HCT116 (cell line): Measurements from ENCODE around the gene MTIF3. TPM values are rescaled to one million over a fixed set of nuclear protein-coding genes. Genes with fewer than 3 reads are reported as not detected.

Experiments
- ATAC-seq: fragments of 200-7000 bp; cut with Tn5 transposase; 2 replicates; pipeline ENCODE4 v1.9.1; 2020; ENCODE audit warnings: mild to moderate bottlenecking, moderate library complexity
- BruUV-seq: library from RNA; stranded (reverse); fragments of 400-500 nt; replicated peaks from 2 replicates; lab custom pipeline; 2021; lab: Mats Ljungman, UMichigan
- CTCF ChIA-PET: fragments of 300-600 bp; sonication (Branson Sonifier 250); formaldehyde crosslinking; loops from one replicate; lab custom pipeline; 2021; ENCODE audit warnings: antibody characterized with exemption; lab: Charles Lee
- POLR2A ChIA-PET: fragments of 300-600, 350-600 bp; sonication (Branson Sonifier 250); formaldehyde crosslinking; loops from one replicate; lab custom pipeline; 2021; ENCODE audit warnings: antibody characterized with exemption; lab: Charles Lee
- RAD21 ChIA-PET, 2 experiments: fragments of 300-600 bp; sonication (Branson Sonifier 250); formaldehyde crosslinking; loops; one replicate each; lab custom pipeline; 2023; ENCODE audit warnings: low total read pairs in 2 of 2; ENCODE audit not compliant: uncharacterized antibody in 2 of 2, unreplicated experiment in 2 of 2, low non-redundant PET in 1 of 2; lab: Charles Lee
- DNase-seq: peaks from one replicate; pipeline ENCODE4 v3.0.0-alpha.2; 2010; ENCODE audit warnings: low read depth, low spot score
- H2AFZ ChIP-seq: fragments of 200-600 bp; shearing (Covaris generic), sonication (generic); 2 replicates; pipeline ENCODE4 v1.6.1; 2017; ENCODE audit warnings: low read depth, mixed run types, mixed read lengths, antibody characterized with exemption, low read length; ENCODE audit not compliant: poor library complexity, severe bottlenecking
- H3K27ac ChIP-seq: 2 replicates; pipeline ENCODE4 v1.5.1; 2012; ENCODE audit warnings: low read depth, low read length
- H3K27me3 ChIP-seq: fragments of 200-600 bp; sonication (generic); 2 replicates; pipeline ENCODE4 v1.6.1; 2016; ENCODE audit warnings: mixed run types, low read length, mixed read lengths; ENCODE audit not compliant: insufficient read depth
- H3K36me3 ChIP-seq, 2 experiments: fragments of 200-500 bp in 1 of 2; fragments of 200-600 bp in 1 of 2; sonication (Bioruptor generic) in 1 of 2; sonication (generic) in 1 of 2; 2 replicates each; pipeline versions ENCODE4 v1.5.1 to v1.6.1; 2014 to 2016; ENCODE audit warnings: low read length in 2 of 2, inconsistent platforms in 1 of 2, mixed read lengths in 1 of 2, mixed run types in 1 of 2; ENCODE audit not compliant: insufficient read depth in 2 of 2, control insufficient read depth in 1 of 2
- H3K4me1 ChIP-seq, 2 experiments: fragments of 200-600 bp in 1 of 2; sonication (generic) in 1 of 2; 2 replicates each; pipeline versions ENCODE4 v1.5.1 to v1.6.1; 2012 to 2017; ENCODE audit warnings: low read length in 2 of 2, inconsistent platforms in 1 of 2, mild to moderate bottlenecking in 1 of 2, mixed read lengths in 1 of 2, mixed run types in 1 of 2, moderate library complexity in 1 of 2; ENCODE audit not compliant: insufficient read depth in 2 of 2, control insufficient read depth in 1 of 2
- H3K4me2 ChIP-seq: fragments of 200-600 bp; sonication (generic); 2 replicates; pipeline ENCODE4 v1.6.1; 2017; ENCODE audit warnings: mixed run types, low read length, mixed read lengths
- H3K4me3 ChIP-seq, 2 experiments: fragments of 200-600 bp in 1 of 2; sonication (generic) in 1 of 2; replicated peaks in 1 of 2; 2 replicates each; pipeline ENCODE4 v1.5.1; 2011 to 2016; ENCODE audit warnings: low read length in 2 of 2, control low read depth in 1 of 2, low read depth in 1 of 2, mild to moderate bottlenecking in 1 of 2, mixed read lengths in 1 of 2, mixed run types in 1 of 2
- H3K79me2 ChIP-seq: fragments of 200-600 bp; sonication (generic); 2 replicates; pipeline ENCODE4 v1.6.1; 2017; ENCODE audit warnings: mild to moderate bottlenecking, mixed run types, low read length, moderate library complexity, mixed read lengths; ENCODE audit not compliant: insufficient read depth
- H3K9ac ChIP-seq: fragments of 200-600 bp; sonication (generic); 2 replicates; pipeline ENCODE4 v1.6.1; 2016; ENCODE audit warnings: low read length, mixed read lengths
- H3K9me2 ChIP-seq: fragments of 200-600 bp; sonication (generic), shearing (Covaris generic); 2 replicates; pipeline ENCODE4 v1.6.1; 2017; ENCODE audit warnings: mixed run types, mild to moderate bottlenecking, moderate library complexity; ENCODE audit not compliant: insufficient read depth
- H3K9me3 ChIP-seq, 2 experiments: fragments of 200-500 bp in 1 of 2; fragments of 200-600 bp in 1 of 2; sonication (Bioruptor generic) in 1 of 2; sonication (generic) in 1 of 2; 2 replicates each; pipeline ENCODE4 v1.6.1; 2014 to 2017; ENCODE audit warnings: low read length in 2 of 2, mixed read lengths in 2 of 2, inconsistent platforms in 1 of 2, low read depth in 1 of 2, mild to moderate bottlenecking in 1 of 2, mixed run types in 1 of 2, moderate library complexity in 1 of 2; ENCODE audit not compliant: control insufficient read depth in 1 of 2, insufficient read depth in 1 of 2
- H4K20me1 ChIP-seq: fragments of 200-600 bp; sonication (generic), shearing (Covaris generic); 2 replicates; pipeline ENCODE4 v1.6.1; 2017; ENCODE audit warnings: mixed run types, mild to moderate bottlenecking, moderate library complexity; ENCODE audit not compliant: insufficient read depth
- ATF3 ChIP-seq: IDR thresholded peaks from 2 replicates; pipeline ENCODE4 v1.6.1; 2012
- CBX3 ChIP-seq: IDR thresholded peaks from 2 replicates; pipeline ENCODE4 v1.6.1; 2012; ENCODE audit warnings: low read depth
- EGR1 ChIP-seq: IDR thresholded peaks from 2 replicates; pipeline ENCODE4 v1.6.1; 2012; ENCODE audit warnings: low read depth
- EZH2phosphoT487 ChIP-seq: fragments of 200-600 bp; IDR thresholded peaks from 2 replicates; pipeline ENCODE4 v1.6.1; 2018; ENCODE audit warnings: antibody characterized with exemption, borderline replicate concordance
- FOSL1 ChIP-seq: IDR thresholded peaks from 2 replicates; pipeline ENCODE4 v1.6.1; 2012; ENCODE audit warnings: low read depth
- JUND ChIP-seq: IDR thresholded peaks from 2 replicates; pipeline ENCODE4 v1.6.1; 2012
- POLR2A ChIP-seq: IDR thresholded peaks from 2 replicates; pipeline ENCODE4 v1.7.0; 2011; ENCODE audit warnings: borderline replicate concordance; ENCODE audit not compliant: insufficient read depth, insufficient read length; ENCODE audit errors: extremely low read depth
- SRF ChIP-seq: IDR thresholded peaks from 2 replicates; pipeline ENCODE4 v1.6.1; 2012; ENCODE audit warnings: low read depth
- YY1 ChIP-seq: IDR thresholded peaks from 2 replicates; pipeline ENCODE4 v1.6.1; 2011; ENCODE audit warnings: low read length, low read depth, moderate library complexity, mild to moderate bottlenecking; ENCODE audit not compliant: insufficient replicate concordance; ENCODE audit errors: extremely low read depth
- ZBTB33 ChIP-seq: IDR thresholded peaks from 2 replicates; pipeline ENCODE4 v1.6.1; 2011; ENCODE audit warnings: mild to moderate bottlenecking, low read length, moderate library complexity; ENCODE audit not compliant: insufficient replicate concordance; ENCODE audit errors: extremely low read depth
- ZFX ChIP-seq: fragments of 450-650 bp; IDR thresholded peaks from 2 replicates; pipeline ENCODE4 v1.6.1; 2017
- intact Hi-C: fragments of 100-400 bp; cut with micrococcal nuclease; formaldehyde crosslinking; loops from 2 replicates; pipeline ENCODE4 v1.10.0; 2022
- total RNA-seq: library from RNA; stranded (reverse); gene quantifications from one replicate; pipeline ENCODE4 v1.2.1, GENCODE V29; 2021; ENCODE audit not compliant: unreplicated experiment
- TF ChIP-seq, protein P1 (sequence below): IDR thresholded peaks from 2 replicates; pipeline ENCODE4 v1.6.1; 2012; ENCODE audit warnings: low read depth
- TF ChIP-seq, protein P2 (sequence below): IDR thresholded peaks from 2 replicates; pipeline ENCODE4 v1.6.1; 2012

The MTIF3 gene
- total RNA-seq, 1 experiment from 2014 or later: 27.8 TPM

GRCh38 chr13:27389891-27390290 lies 60.5 kb downstream of the MTIF3 start:
- TF ChIP-seq, protein P1, sequence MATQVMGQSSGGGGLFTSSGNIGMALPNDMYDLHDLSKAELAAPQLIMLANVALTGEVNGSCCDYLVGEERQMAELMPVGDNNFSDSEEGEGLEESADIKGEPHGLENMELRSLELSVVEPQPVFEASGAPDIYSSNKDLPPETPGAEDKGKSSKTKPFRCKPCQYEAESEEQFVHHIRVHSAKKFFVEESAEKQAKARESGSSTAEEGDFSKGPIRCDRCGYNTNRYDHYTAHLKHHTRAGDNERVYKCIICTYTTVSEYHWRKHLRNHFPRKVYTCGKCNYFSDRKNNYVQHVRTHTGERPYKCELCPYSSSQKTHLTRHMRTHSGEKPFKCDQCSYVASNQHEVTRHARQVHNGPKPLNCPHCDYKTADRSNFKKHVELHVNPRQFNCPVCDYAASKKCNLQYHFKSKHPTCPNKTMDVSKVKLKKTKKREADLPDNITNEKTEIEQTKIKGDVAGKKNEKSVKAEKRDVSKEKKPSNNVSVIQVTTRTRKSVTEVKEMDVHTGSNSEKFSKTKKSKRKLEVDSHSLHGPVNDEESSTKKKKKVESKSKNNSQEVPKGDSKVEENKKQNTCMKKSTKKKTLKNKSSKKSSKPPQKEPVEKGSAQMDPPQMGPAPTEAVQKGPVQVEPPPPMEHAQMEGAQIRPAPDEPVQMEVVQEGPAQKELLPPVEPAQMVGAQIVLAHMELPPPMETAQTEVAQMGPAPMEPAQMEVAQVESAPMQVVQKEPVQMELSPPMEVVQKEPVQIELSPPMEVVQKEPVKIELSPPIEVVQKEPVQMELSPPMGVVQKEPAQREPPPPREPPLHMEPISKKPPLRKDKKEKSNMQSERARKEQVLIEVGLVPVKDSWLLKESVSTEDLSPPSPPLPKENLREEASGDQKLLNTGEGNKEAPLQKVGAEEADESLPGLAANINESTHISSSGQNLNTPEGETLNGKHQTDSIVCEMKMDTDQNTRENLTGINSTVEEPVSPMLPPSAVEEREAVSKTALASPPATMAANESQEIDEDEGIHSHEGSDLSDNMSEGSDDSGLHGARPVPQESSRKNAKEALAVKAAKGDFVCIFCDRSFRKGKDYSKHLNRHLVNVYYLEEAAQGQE: no peak
- TF ChIP-seq JUND (no peak), ATF3 (no peak), EZH2phosphoT487 (no peak), SRF (no peak), FOSL1 (no peak), CBX3 (no peak), EGR1 (no peak), YY1 (no peak), POLR2A (no peak), ZFX (no peak), ZBTB33 (no peak)
- TF ChIP-seq, protein P2, sequence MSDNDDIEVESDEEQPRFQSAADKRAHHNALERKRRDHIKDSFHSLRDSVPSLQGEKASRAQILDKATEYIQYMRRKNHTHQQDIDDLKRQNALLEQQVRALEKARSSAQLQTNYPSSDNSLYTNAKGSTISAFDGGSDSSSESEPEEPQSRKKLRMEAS: no peak
- Histone ChIP-seq H4K20me1 (no peaks in the 10 kb centered on the region), H2AFZ (no peak overlapping the region), H3K4me3 (no peak overlapping the region), H3K79me2 (no peaks in the 10 kb centered on the region), H3K36me3 (no peaks in the 10 kb centered on the region), H3K4me1 (no peaks in the 10 kb centered on the region), H3K4me2 (no peak overlapping the region), H3K9ac (no peak overlapping the region), H3K27ac (no peak overlapping the region), H3K27me3 (no peaks in the 10 kb centered on the region), H3K9me3 (no peaks in the 10 kb centered on the region), H3K9me2 (no peaks in the 10 kb centered on the region)
- intact Hi-C loops: loop anchor here (10.0 kb wide), 1 partner anchor 235 kb away; the partner anchor contains the start of genes LNX2 and POLR1D
- ChIA-PET CTCF (interaction anchor here (0.7 kb wide), 1 partner anchor 471 kb away, joined by 3 read pairs; no protein-coding TSS in a partner anchor), RAD21 (no interaction called here), POLR2A (no interaction called here)
- DNase-seq: no peak
- ATAC-seq: no peak
- no TSS peak for BruUV-seq
